ENCODE data around the gene CAND2. TPM values are rescaled to one million over a fixed set of nuclear protein-coding genes. Genes with fewer than 3 reads are reported as not detected.

The CAND2 gene
- total RNA-seq, 1 donor from 2014 or later = 6.1 TPM

GRCh38 chr3:12807601-12808359, 11.3 kb downstream of the CAND2 start:
- DNase-seq = no peak

GRCh38 chr3:12808587-12808986, 12.1 kb downstream of the CAND2 start:
- DNase-seq = no peak

- DNase-seq = no peak
Observed at GRCh38 chr3:12809001-12809400, 12.5 kb downstream of the CAND2 start.

GRCh38 chr3:12809435-12809834, 13.0 kb downstream of the CAND2 start:
- DNase-seq = no peak

GRCh38 chr3:12810013-12810780, 13.7 kb downstream of the CAND2 start:
- DNase-seq = peak; percentile 87

- no peak for DNase-seq
Observed at GRCh38 chr3:12810961-12811360, 14.5 kb downstream of the CAND2 start.

- DNase-seq = no peak
Observed at GRCh38 chr3:12812812-12813211, 16.3 kb downstream of the CAND2 start.

GRCh38 chr3:12813967-12814366, 17.5 kb downstream of the CAND2 start:
- DNase-seq = no peak

- no peak for DNase-seq
Observed at GRCh38 chr3:12815078-12815477, 18.6 kb downstream of the CAND2 start.

- no peak for DNase-seq
Observed at GRCh38 chr3:12815719-12816118, 19.2 kb downstream of the CAND2 start.

- no peak for DNase-seq
Observed at GRCh38 chr3:12816521-12817342, 20.3 kb downstream of the CAND2 start.

- DNase-seq = no peak
Observed at GRCh38 chr3:12817343-12817710, 20.8 kb downstream of the CAND2 start.

GRCh38 chr3:12818273-12818672, 21.8 kb downstream of the CAND2 start:
- DNase-seq = no peak

GRCh38 chr3:12818773-12819172, 22.3 kb downstream of the CAND2 start:
- no peak for DNase-seq

GRCh38 chr3:12822725-12823373, 26.4 kb downstream of the CAND2 start:
- DNase-seq = no peak

GRCh38 chr3:12824299-12824698, 27.8 kb downstream of the CAND2 start:
- DNase-seq = no peak

GRCh38 chr3:12825156-12825555, 28.7 kb downstream of the CAND2 start:
- no peak for DNase-seq

- DNase-seq = no peak
Observed at GRCh38 chr3:12828751-12829150, 32.3 kb downstream of the CAND2 start.

- no peak for DNase-seq
Observed at GRCh38 chr3:12829404-12829803, 32.9 kb downstream of the CAND2 start.

GRCh38 chr3:12829886-12830784, 33.7 kb downstream of the CAND2 start:
- no peak for DNase-seq

- DNase-seq = no peak
Observed at GRCh38 chr3:12830785-12831156, 34.3 kb downstream of the CAND2 start.
